Mesenchymal stem cell (in vitro differentiated cells and primary cell): Measurements from ENCODE around the gene AMN.

ENCODE experiments used
- DNase-seq: peaks from one replicate; pipeline ENCODE4 v3.0.0-alpha.2; 2013
- H2AFZ ChIP-seq: one replicate; pipeline ENCODE4 v1.6.1; 2013; ENCODE audit warnings: low read depth, mild to moderate bottlenecking, control low read depth, inconsistent platforms, low read length, moderate library complexity
- H2AK5ac ChIP-seq: 2 replicates; pipeline ENCODE4 v1.6.1; 2013; ENCODE audit warnings: low read length, moderate library complexity, mild to moderate bottlenecking, inconsistent platforms; ENCODE audit not compliant: severe bottlenecking
- H2BK120ac ChIP-seq: one replicate; pipeline ENCODE4 v1.6.1; 2013; ENCODE audit warnings: low read depth, mild to moderate bottlenecking, inconsistent platforms, low read length, moderate library complexity
- H2BK12ac ChIP-seq, 2 experiments: one replicate each; pipeline ENCODE4 v1.6.1; 2013; ENCODE audit warnings: inconsistent platforms in 2 of 2, low read length in 2 of 2, mild to moderate bottlenecking in 2 of 2, moderate library complexity in 2 of 2, control low read depth in 1 of 2
- H2BK15ac ChIP-seq: one replicate; pipeline ENCODE4 v1.6.1; 2013; ENCODE audit warnings: mild to moderate bottlenecking, low read depth, inconsistent platforms; ENCODE audit not compliant: poor library complexity, severe bottlenecking
- H2BK5ac ChIP-seq: 2 replicates; pipeline ENCODE4 v1.6.1; 2013; ENCODE audit warnings: low read depth, mild to moderate bottlenecking, low read length, control low read depth, inconsistent platforms; ENCODE audit not compliant: poor library complexity, severe bottlenecking
- H3K14ac ChIP-seq, 2 experiments: one replicate each; pipeline ENCODE4 v1.6.1; 2013; ENCODE audit warnings: inconsistent platforms in 2 of 2, low read length in 2 of 2, control low read depth in 1 of 2, mild to moderate bottlenecking in 1 of 2, moderate library complexity in 1 of 2
- H3K18ac ChIP-seq, 2 experiments: one replicate each; pipeline ENCODE4 v1.6.1; 2013; ENCODE audit warnings: inconsistent platforms in 2 of 2, low read length in 2 of 2, control low read depth in 1 of 2, low read depth in 1 of 2, mild to moderate bottlenecking in 1 of 2
- H3K23ac ChIP-seq, 2 experiments: one replicate each; pipeline ENCODE4 v1.6.1; 2013; ENCODE audit warnings: inconsistent platforms in 2 of 2, low read length in 2 of 2, mild to moderate bottlenecking in 2 of 2, moderate library complexity in 2 of 2, control low read depth in 1 of 2
- H3K27ac ChIP-seq: 2 replicates; pipeline ENCODE4 v1.5.1; 2013; ENCODE audit warnings: mild to moderate bottlenecking, moderate library complexity, low read length, control low read depth, inconsistent platforms; ENCODE audit not compliant: poor library complexity, severe bottlenecking
- H3K27me3 ChIP-seq, 2 experiments: 2 replicates each; pipeline versions ENCODE4 v1.6.1 to v1.7.0; 2013; ENCODE audit warnings: low read length in 2 of 2, mild to moderate bottlenecking in 2 of 2, moderate library complexity in 2 of 2, control low read depth in 1 of 2, inconsistent platforms in 1 of 2; ENCODE audit not compliant: control insufficient read depth in 1 of 2, insufficient read depth in 1 of 2
- H3K36me3 ChIP-seq, 2 experiments: 2 replicates each; pipeline versions ENCODE4 v1.6.1 to v1.7.0; 2013; ENCODE audit warnings: low read length in 2 of 2, control low read depth in 1 of 2, inconsistent platforms in 1 of 2, low read depth in 1 of 2, mild to moderate bottlenecking in 1 of 2; ENCODE audit not compliant: insufficient read depth in 2 of 2, control insufficient read depth in 1 of 2
- H3K4ac ChIP-seq, 2 experiments: one replicate each; pipeline ENCODE4 v1.6.1; 2013; ENCODE audit warnings: inconsistent platforms in 2 of 2, low read length in 2 of 2, mild to moderate bottlenecking in 2 of 2, moderate library complexity in 2 of 2, control low read depth in 1 of 2, low read depth in 1 of 2
- H3K4me1 ChIP-seq: 2 replicates; pipeline ENCODE4 v1.6.1; 2013; ENCODE audit warnings: low read depth, low read length, control low read depth; ENCODE audit not compliant: control insufficient read depth, insufficient read depth
- H3K4me2 ChIP-seq: 2 replicates; pipeline ENCODE4 v1.6.1; 2013; ENCODE audit warnings: low read length, mild to moderate bottlenecking, inconsistent platforms; ENCODE audit not compliant: poor library complexity, severe bottlenecking
- H3K4me3 ChIP-seq, 2 experiments: 2 replicates each; pipeline versions ENCODE4 v1.5.1 to v1.7.0; 2013; ENCODE audit warnings: low read length in 2 of 2, mild to moderate bottlenecking in 2 of 2, control low read depth in 1 of 2, low read depth in 1 of 2; ENCODE audit not compliant: insufficient read depth in 1 of 2
- H3K79me1 ChIP-seq: replicated peaks from 2 replicates; pipeline ENCODE4 v1.6.1; 2013; ENCODE audit warnings: mild to moderate bottlenecking, control low read depth, low read length, inconsistent platforms; ENCODE audit not compliant: poor library complexity, severe bottlenecking
- H3K9ac ChIP-seq: 2 replicates; pipeline ENCODE4 v1.7.0; 2013; ENCODE audit warnings: mild to moderate bottlenecking, low read length, moderate library complexity
- H3K9me3 ChIP-seq: 2 replicates; pipeline ENCODE4 v1.7.0; 2013; ENCODE audit warnings: mild to moderate bottlenecking, low read length; ENCODE audit not compliant: control insufficient read depth
- H4K8ac ChIP-seq: one replicate; pipeline ENCODE4 v1.6.1; 2013; ENCODE audit warnings: inconsistent platforms, mild to moderate bottlenecking, low read length, moderate library complexity
- H4K91ac ChIP-seq: one replicate; pipeline ENCODE4 v1.6.1; 2013; ENCODE audit warnings: mild to moderate bottlenecking, low read length, inconsistent platforms
- WGBS: methylation state at CpG from one replicate; pipeline ENCODE4 v1.1.7; 2013; ENCODE audit warnings: mixed read lengths; 5-methylcytosine and 5-hydroxymethylcytosine counted together

The AMN gene

DNA sequence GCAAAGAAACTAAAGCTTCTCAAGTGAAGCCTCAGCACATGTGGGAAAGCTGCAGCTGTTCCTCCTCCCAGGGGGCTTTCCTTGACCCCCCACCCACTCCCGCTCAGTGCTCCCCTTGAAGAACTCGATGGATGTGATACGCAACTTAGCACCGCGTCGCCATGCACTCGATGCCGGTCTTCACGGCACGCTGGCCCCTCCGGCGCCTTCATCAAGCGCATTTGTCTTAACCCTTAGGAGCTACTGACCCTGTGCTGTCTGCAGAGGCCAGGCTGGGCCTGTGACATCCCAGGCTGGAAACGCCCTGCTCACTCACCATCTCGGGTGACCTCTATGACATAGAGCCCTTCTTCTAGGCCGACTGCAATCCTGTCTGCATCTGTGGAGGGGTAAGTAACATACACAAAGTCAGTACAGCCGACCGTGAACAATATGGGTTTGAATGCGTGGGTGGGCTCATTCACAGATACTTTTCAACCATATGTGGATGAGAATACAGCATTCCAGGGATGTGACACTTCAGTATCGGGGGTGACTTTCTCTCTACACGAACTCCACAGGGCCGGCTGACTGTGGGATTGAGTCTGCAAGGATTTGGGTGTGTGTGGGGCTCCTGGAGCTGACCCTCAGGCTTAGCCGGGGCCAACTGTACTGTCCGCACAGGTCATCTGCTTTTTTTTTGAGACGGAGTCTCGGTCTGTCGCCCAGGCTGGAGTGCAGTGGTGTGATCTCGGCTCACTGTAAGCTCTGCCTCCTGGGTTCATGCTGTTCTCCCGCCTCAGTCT is 23.1 kb downstream of the AMN start:
- Histone ChIP-seq H2BK12ac (no peak overlapping the region), H3K23ac (no peak overlapping the region), H2AK5ac (no peak overlapping the region), H3K4me1 (peaks cover 16% of the 10 kb centered on the region), H2BK15ac (no peak overlapping the region), H3K79me1 (peaks cover 29% of the 10 kb centered on the region), H3K9me3 (no peaks in the 10 kb centered on the region), H3K36me3 (peaks cover 89 to 91% of the 10 kb centered on the region in 2 experiments), H3K9ac (no peak overlapping the region), H4K8ac (no peak overlapping the region), H3K27me3 (no peaks in the 10 kb centered on the region), H3K4me2 (no peak overlapping the region), H3K14ac (no peak overlapping the region), H2AFZ (no peak overlapping the region), H3K18ac (no peak overlapping the region), H3K27ac (no peak overlapping the region), H3K4ac (no peak overlapping the region), H4K91ac (no peak overlapping the region), H3K4me3 (no peak overlapping the region), H2BK5ac (no peak overlapping the region), H2BK120ac (no peak overlapping the region)
- 95% methylated on average over 28 of the region's 29 CpGs for WGBS
- DNase-seq = no peak

DNA sequence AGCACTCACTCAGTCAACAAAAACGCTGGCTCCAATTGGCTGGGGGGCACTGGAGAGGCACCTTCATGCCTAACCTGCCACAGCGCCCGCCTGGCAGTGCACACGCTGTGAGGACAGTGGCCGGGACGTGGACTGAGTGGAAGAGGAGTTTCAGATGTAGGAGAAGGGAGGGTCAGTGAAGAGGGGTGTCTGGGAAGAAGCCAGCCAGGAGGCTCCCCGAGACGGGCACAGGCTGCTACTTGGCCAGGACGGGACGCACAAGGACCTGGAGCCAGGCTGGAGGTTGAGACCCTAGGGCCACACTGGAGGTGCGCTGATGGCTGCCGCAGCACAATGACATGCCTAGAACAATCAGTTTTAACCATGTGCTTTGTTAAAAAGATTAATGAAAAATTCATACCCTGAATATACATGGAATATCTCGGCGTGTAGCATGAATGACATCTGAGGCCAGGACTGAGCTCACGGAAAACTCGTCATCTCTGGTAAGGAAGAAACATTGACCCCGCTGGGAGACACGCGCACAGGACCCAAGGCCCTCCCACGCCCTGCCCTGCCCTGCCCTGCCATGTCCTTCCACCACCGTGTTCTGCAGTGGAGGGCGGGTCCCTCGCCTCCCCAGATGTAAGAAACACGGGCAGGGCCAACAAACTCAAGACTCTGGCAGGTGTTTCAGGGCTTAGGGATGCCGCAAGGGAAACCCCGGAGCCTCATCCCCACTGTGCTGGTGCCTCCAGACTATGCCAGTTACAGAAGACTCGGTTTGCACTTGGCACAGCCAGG is 25.0 kb downstream of the AMN start:
- WGBS = 97% methylated on average over 26 of the region's 27 CpGs
- Histone ChIP-seq H3K36me3 (peaks cover 85 to 89% of the 10 kb centered on the region in 2 experiments), H2BK12ac (no peak overlapping the region), H2BK120ac (no peak overlapping the region), H4K8ac (no peak overlapping the region), H3K27ac (no peak overlapping the region), H3K4ac (no peak overlapping the region), H4K91ac (no peak overlapping the region), H2BK5ac (no peak overlapping the region), H2BK15ac (no peak overlapping the region), H3K4me3 (no peak overlapping the region), H3K18ac (no peak overlapping the region), H3K4me2 (no peak overlapping the region), H3K9me3 (no peaks in the 10 kb centered on the region), H3K27me3 (no peaks in the 10 kb centered on the region), H3K23ac (no peak overlapping the region), H2AK5ac (no peak overlapping the region), H3K9ac (no peak overlapping the region), H3K14ac (no peak overlapping the region), H2AFZ (no peak overlapping the region), H3K4me1 (peaks cover 25% of the 10 kb centered on the region), H3K79me1 (peaks cover 22% of the 10 kb centered on the region)
- DNase-seq = no peak

DNA sequence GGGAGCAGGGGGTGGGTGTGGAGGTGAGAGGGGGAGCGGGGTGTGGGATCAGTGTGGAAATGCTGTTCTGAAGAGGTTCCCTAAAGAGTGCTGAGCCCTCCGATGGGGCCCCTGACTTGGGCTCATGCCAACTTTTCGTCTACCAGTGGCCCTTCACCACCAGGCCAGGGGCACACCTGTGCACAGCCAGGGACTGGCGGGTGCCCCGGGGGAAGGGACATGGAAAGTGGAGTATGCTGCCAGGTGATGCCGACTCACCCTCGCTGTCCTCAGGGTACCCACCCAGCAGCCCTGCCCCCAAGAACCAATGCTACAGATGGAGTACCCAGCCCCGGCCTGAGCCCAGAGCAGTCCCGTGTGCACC is 26.2 kb downstream of the AMN start:
- Histone ChIP-seq H3K79me1 (peaks cover 22% of the 10 kb centered on the region), H2BK15ac (no peak overlapping the region), H2AK5ac (no peak overlapping the region), H3K36me3 (peaks cover 86 to 92% of the 10 kb centered on the region in 2 experiments), H3K27me3 (no peaks in the 10 kb centered on the region), H3K4me1 (peaks cover 28% of the 10 kb centered on the region), H3K4ac (no peak overlapping the region), H3K14ac (no peak overlapping the region), H3K9ac (no peak overlapping the region), H2BK12ac (no peak overlapping the region), H2AFZ (no peak overlapping the region), H4K8ac (peak overlapping the region; percentile 19), H4K91ac (no peak overlapping the region), H3K4me2 (no peak overlapping the region), H3K4me3 (no peak overlapping the region), H3K9me3 (no peaks in the 10 kb centered on the region), H3K18ac (no peak overlapping the region), H3K23ac (no peak overlapping the region), H2BK120ac (no peak overlapping the region), H2BK5ac (no peak overlapping the region), H3K27ac (no peak overlapping the region)
- WGBS = 86% methylated on average over 8 of the region's 9 CpGs
- no peak for DNase-seq

DNA sequence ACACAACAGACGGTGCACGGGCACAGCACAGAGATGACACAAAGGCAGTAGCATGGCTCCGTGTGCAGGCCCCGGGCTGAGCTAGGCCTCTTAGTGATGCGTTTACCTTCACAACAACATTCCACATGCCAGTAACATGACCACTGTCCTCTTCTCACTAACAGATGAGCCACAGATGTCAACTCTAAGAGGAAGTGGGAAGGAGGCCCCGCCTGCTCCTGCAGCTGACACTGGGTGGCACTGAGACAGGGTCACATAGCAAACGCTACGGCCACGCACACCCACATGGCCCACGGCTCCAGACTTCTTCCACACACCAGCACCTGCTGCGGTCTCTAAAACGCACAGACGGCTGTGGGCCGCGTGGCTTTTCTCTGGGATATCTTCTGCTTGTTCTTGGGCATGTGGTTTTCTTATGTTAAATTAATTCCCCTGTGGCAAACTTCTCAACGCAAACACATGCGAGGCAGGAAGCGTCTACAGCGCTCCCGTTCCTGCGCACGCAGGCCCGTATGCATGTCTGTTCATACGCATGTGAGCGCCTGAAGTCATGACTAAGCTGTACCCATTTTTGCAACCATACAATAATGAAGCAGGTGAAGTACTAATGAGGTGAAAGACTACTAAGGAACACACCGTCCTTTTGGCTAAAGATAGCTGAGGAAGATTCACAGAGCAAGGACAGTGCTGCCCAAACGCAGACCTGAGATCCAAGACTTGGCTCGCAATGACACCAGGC is 26.8 kb downstream of the AMN start:
- 85% methylated on average over 28 of the region's 28 CpGs for WGBS
- H3K4me1 ChIP-seq = peaks cover 28% of the 10 kb centered on the region

More for the DNA sequence above, 26.8 kb downstream of the AMN start:
- Histone ChIP-seq H3K23ac (no peak overlapping the region), H2BK5ac (no peak overlapping the region), H2BK12ac (no peak overlapping the region), H3K36me3 (peaks cover 85 to 92% of the 10 kb centered on the region in 2 experiments), H4K8ac (peak overlapping the region; percentile 19), H3K4ac (no peak overlapping the region), H3K14ac (no peak overlapping the region), H3K79me1 (peaks cover 21% of the 10 kb centered on the region), H3K9me3 (no peaks in the 10 kb centered on the region), H3K9ac (no peak overlapping the region), H2AFZ (no peak overlapping the region), H3K27ac (no peak overlapping the region), H2BK15ac (no peak overlapping the region), H3K27me3 (no peaks in the 10 kb centered on the region), H3K18ac (no peak overlapping the region), H2AK5ac (no peak overlapping the region), H4K91ac (no peak overlapping the region), H3K4me3 (no peak overlapping the region), H2BK120ac (no peak overlapping the region), H3K4me2 (no peak overlapping the region)
- DNase-seq = peak; percentile 62
